ENCODE data around the gene SPDYE5. TPM values are rescaled to one million over a fixed set of nuclear protein-coding genes. Genes with fewer than 3 reads are reported as not detected.
"Not testable (repeated sequence)": the region's sequence is repeated elsewhere in the genome, so short reads cannot be mapped to it uniquely, and the experiment has no call there.

The SPDYE5 gene
- total RNA-seq, 1 experiment from 2014 or later, result not detected

GRCh38 chr7:75485979-75486643, 6.0 kb upstream of the SPDYE5 start, which contains the start of gene POM121C:
TSS of gene POM121C (minus strand) at chr7:75486299. CDS start at chr7:75441496, 44,803 bp downstream.
- H3K27me3 ChIP-seq (ENCODE audit: insufficient read depth, low read length); H4K20me1 ChIP-seq (ENCODE audit: insufficient read depth); H2AFZ ChIP-seq (ENCODE audit: low read depth, low read length, poor library complexity, severe bottlenecking); H3K36me3 ChIP-seq (ENCODE audit: control insufficient read depth in 1 of 2, insufficient read depth in 2 of 2, low read length in 2 of 2); CTCF ChIA-PET; POLR2A ChIA-PET; H3K9me2 ChIP-seq (ENCODE audit: insufficient read depth); BruUV-seq (replicated peaks); RAD21 ChIA-PET (ENCODE audit: low non-redundant PET in 1 of 2, low total read pairs in 2 of 2, uncharacterized antibody in 2 of 2, unreplicated experiment in 2 of 2); H3K9me3 ChIP-seq (ENCODE audit: control insufficient read depth in 1 of 2, insufficient read depth in 1 of 2, low read depth in 1 of 2, low read length in 2 of 2); H3K4me1 ChIP-seq (ENCODE audit: control insufficient read depth in 1 of 2, insufficient read depth in 2 of 2, low read length in 2 of 2): not testable (repeated sequence)
- Histone ChIP-seq H3K4me2 (ENCODE audit: low read length) (peak within 1 kb of the TSS; percentile 74), H3K4me3 (replicated peaks in 1 of 2; ENCODE audit: low read depth in 1 of 2, low read length in 2 of 2) (peak within 1 kb of the TSS; percentile 62 to 79), H3K27ac (ENCODE audit: low read depth, low read length) (peak within 1 kb of the TSS; percentile 81), H3K79me2 (ENCODE audit: insufficient read depth, low read length) (peaks cover 17% of the 10 kb centered on the region), H3K9ac (ENCODE audit: low read length) (peak within 1 kb of the TSS; percentile 82)
- ATAC-seq, result peak; percentile 100
- peak; percentile 75 for DNase-seq (ENCODE audit: low read depth, low spot score)
- intact Hi-C loops (cut with micrococcal nuclease), result loop anchor here (10.0 kb wide), 1 partner anchor 269 kb away; no protein-coding TSS in a partner anchor
- TF ChIP-seq MAX (IDR thresholded peaks at IDR 0.05) (peak; percentile 58; the same call in 1 of the 2 replicates), ELF1 (IDR thresholded peaks at IDR 0.05; ENCODE audit: borderline replicate concordance, low read depth) (peak; percentile 47; the same call in 1 of the 2 replicates), EGR1 (IDR thresholded peaks at IDR 0.05; ENCODE audit: low read depth) (peak; percentile 65), ZFX (IDR thresholded peaks at IDR 0.05) (peak; percentile 53; the same call in 1 of the 2 replicates), POLR2A (IDR thresholded peaks at IDR 0.05; ENCODE audit: borderline replicate concordance, extremely low read depth, insufficient read depth, insufficient read length) (peak; percentile 36), SP1 (IDR thresholded peaks at IDR 0.05; ENCODE audit: low read depth) (peak; percentile 29; the same call in 1 of the 2 replicates), POLR2AphosphoS5 (IDR thresholded peaks at IDR 0.05; ENCODE audit: low read depth, low read length) (peak; percentile 90), YY1 (IDR thresholded peaks at IDR 0.05; ENCODE audit: extremely low read depth, insufficient replicate concordance, low read depth, low read length) (peak; percentile 8)

GRCh38 chr7:75509033-75509432, 16.9 kb downstream of the SPDYE5 start:
- H3K9me3 ChIP-seq (ENCODE audit: control insufficient read depth in 1 of 2, insufficient read depth in 1 of 2, low read depth in 1 of 2, low read length in 2 of 2); H3K36me3 ChIP-seq (ENCODE audit: control insufficient read depth in 1 of 2, insufficient read depth in 2 of 2, low read length in 2 of 2); H3K27me3 ChIP-seq (ENCODE audit: insufficient read depth, low read length); H3K4me2 ChIP-seq (ENCODE audit: low read length); H4K20me1 ChIP-seq (ENCODE audit: insufficient read depth); H3K9me2 ChIP-seq (ENCODE audit: insufficient read depth); DNase-seq (ENCODE audit: low read depth, low spot score); CTCF ChIA-PET; intact Hi-C loops (cut with micrococcal nuclease); ATAC-seq; H3K9ac ChIP-seq (ENCODE audit: low read length); BruUV-seq (replicated peaks); RAD21 ChIA-PET (ENCODE audit: low non-redundant PET in 1 of 2, low total read pairs in 2 of 2, uncharacterized antibody in 2 of 2, unreplicated experiment in 2 of 2); H3K27ac ChIP-seq (ENCODE audit: low read depth, low read length); H3K79me2 ChIP-seq (ENCODE audit: insufficient read depth, low read length); H3K4me3 ChIP-seq (replicated peaks in 1 of 2; ENCODE audit: low read depth in 1 of 2, low read length in 2 of 2); POLR2A ChIA-PET; H2AFZ ChIP-seq (ENCODE audit: low read depth, low read length, poor library complexity, severe bottlenecking); H3K4me1 ChIP-seq (ENCODE audit: control insufficient read depth in 1 of 2, insufficient read depth in 2 of 2, low read length in 2 of 2): not testable (repeated sequence)

GRCh38 chr7:75518842-75519241, 26.7 kb downstream of the SPDYE5 start:
- H3K9me3 ChIP-seq (ENCODE audit: control insufficient read depth in 1 of 2, insufficient read depth in 1 of 2, low read depth in 1 of 2, low read length in 2 of 2); BruUV-seq (replicated peaks); H3K4me1 ChIP-seq (ENCODE audit: control insufficient read depth in 1 of 2, insufficient read depth in 2 of 2, low read length in 2 of 2); H3K27me3 ChIP-seq (ENCODE audit: insufficient read depth, low read length); H3K9ac ChIP-seq (ENCODE audit: low read length); ATAC-seq; H4K20me1 ChIP-seq (ENCODE audit: insufficient read depth); H3K9me2 ChIP-seq (ENCODE audit: insufficient read depth); H2AFZ ChIP-seq (ENCODE audit: low read depth, low read length, poor library complexity, severe bottlenecking); H3K4me2 ChIP-seq (ENCODE audit: low read length); H3K4me3 ChIP-seq (replicated peaks in 1 of 2; ENCODE audit: low read depth in 1 of 2, low read length in 2 of 2); POLR2A ChIA-PET; intact Hi-C loops (cut with micrococcal nuclease); DNase-seq (ENCODE audit: low read depth, low spot score); H3K27ac ChIP-seq (ENCODE audit: low read depth, low read length); RAD21 ChIA-PET (ENCODE audit: low non-redundant PET in 1 of 2, low total read pairs in 2 of 2, uncharacterized antibody in 2 of 2, unreplicated experiment in 2 of 2); CTCF ChIA-PET: not testable (repeated sequence)
- H3K79me2 ChIP-seq (ENCODE audit: insufficient read depth, low read length), result peaks cover 49% of the 10 kb centered on the region
- H3K36me3 ChIP-seq (ENCODE audit: control insufficient read depth in 1 of 2, insufficient read depth in 2 of 2, low read length in 2 of 2), result peaks cover 11 to 13% of the 10 kb centered on the region in 2 experiments

Data from HCT116 (cell line).